Measurements from ENCODE around the gene POLR1B. TPM values are rescaled to one million over a fixed set of nuclear protein-coding genes. Genes with fewer than 3 reads are reported as not detected.

Gene POLR1B
- total RNA-seq, 3 donors from 2014 or later, result 10.1 to 18.3 (median 18.1) TPM

DNA sequence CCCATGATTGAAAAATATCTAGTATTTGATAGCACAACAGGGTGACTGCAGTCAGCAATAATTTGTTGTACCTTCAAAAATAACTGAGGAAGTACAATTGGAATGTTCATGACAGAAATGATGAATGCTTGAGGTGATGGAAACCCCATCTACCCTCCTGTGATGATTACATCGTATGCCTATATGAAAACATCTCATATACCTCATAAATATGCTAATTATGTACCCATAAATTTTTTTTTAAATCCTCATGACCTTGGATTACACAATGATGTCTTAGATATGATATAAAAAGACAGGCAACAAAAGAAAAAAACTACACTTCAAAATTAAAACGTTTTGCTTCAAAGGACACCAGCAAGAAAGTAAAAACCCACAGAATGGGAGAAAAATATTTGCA is 1.4 kb upstream of the POLR1B start:
- intact Hi-C loops (cut with DNase I, micrococcal nuclease), result no loop called here
- TF ChIP-seq, protein P1, sequence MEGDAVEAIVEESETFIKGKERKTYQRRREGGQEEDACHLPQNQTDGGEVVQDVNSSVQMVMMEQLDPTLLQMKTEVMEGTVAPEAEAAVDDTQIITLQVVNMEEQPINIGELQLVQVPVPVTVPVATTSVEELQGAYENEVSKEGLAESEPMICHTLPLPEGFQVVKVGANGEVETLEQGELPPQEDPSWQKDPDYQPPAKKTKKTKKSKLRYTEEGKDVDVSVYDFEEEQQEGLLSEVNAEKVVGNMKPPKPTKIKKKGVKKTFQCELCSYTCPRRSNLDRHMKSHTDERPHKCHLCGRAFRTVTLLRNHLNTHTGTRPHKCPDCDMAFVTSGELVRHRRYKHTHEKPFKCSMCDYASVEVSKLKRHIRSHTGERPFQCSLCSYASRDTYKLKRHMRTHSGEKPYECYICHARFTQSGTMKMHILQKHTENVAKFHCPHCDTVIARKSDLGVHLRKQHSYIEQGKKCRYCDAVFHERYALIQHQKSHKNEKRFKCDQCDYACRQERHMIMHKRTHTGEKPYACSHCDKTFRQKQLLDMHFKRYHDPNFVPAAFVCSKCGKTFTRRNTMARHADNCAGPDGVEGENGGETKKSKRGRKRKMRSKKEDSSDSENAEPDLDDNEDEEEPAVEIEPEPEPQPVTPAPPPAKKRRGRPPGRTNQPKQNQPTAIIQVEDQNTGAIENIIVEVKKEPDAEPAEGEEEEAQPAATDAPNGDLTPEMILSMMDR (IDR thresholded peaks at IDR 0.05), result no peak
- peaks cover 15% of the 10 kb centered on the region for H3K4me1 ChIP-seq (ENCODE audit: low read depth)
- no peak overlapping the region for H3K4me3 ChIP-seq
- ATAC-seq (no peak), DNase-seq (no peak)
- H3K36me3 ChIP-seq (ENCODE audit: low read depth), result no peaks in the 10 kb centered on the region
- no peaks in the 10 kb centered on the region for H3K9me3 ChIP-seq

DNA sequence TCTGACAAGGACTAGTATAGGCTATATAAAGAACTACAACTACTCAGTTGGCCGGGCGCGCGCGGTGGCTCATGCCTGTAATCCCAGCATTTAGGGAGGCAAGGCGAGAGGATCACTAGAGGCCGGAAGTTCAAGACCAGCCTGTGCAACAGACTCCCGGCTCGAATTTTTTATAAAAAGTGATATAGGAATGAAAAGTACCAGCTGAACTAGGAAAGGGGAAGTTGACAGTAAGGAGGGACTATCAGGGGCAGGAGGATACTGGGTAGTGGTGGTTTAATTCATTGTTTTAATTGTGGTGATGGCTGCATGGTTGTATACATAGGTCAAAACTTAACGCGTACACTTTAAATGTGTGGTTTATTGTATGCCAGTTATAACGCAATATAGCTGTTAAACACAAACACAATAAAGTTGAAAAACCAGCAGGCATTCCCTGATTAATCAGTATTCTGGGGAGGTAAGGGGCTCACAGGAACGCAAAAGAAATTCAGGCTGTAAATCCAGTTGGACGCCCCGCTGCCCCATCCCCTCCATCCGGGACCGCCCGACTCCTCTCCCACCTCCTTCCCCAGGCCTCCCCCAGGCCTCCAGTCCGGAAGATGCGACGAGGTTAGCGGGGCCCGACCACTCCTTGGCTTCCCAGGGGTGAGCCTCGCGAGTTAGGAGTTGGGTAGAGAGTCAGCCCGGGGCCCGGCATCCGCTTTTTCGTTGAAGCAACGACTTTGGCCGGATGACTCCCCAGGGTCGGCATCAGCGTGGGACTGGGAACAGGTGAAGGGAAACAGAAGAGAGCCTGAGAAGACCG is 746 bp upstream of the POLR1B start:
- Histone ChIP-seq H3K4me1 (ENCODE audit: low read depth) (peaks cover 15% of the 10 kb centered on the region), H3K4me3 (peak overlapping the region; percentile 88), H3K36me3 (ENCODE audit: low read depth) (no peaks in the 10 kb centered on the region), H3K9me3 (no peaks in the 10 kb centered on the region)
- DNase-seq (peak; percentile 19 to 84 (median 79)), ATAC-seq (peak; percentile 82)
- intact Hi-C loops (cut with DNase I, micrococcal nuclease), result no loop called here
- TF ChIP-seq, protein P1 (IDR thresholded peaks at IDR 0.05), result no peak

DNA sequence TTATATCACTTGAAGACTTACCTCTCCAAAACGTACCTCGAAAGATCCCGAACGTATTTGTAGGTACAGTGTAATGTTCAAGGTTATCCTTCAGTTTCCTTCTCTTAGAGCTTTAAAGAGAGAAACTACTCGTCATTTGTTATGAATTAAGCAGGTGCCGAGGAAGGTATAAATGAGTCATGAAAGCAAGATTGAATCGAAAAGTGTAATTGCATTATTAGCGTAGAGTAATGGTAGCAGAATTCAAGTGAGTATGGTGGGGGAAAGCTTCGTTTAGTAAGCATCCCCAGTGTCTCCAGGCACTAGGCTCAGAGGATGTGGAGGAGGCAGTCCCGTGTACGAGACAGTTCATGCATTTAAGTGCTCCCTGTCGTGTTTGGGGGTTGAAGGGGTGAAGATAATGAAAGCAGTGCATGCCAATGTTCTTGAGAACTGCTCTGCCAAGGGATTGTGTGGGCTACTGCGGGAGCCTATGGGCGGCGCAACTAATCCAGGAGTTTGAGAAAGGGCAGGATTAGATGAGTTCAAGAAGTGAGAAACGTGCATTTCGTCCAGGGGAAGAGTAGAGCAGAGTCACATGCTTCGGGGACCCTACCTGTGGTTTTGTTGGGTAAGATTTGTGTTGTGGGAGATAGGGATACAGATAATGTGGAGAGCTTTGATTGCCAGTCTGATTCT is 858 bp downstream of the POLR1B start:
- ATAC-seq (peak; percentile 3), DNase-seq (peak in 1 of 3 donors; percentile 5)
- intact Hi-C loops (cut with DNase I, micrococcal nuclease), result no loop called here
- peak overlapping the region; percentile 88 for H3K4me3 ChIP-seq
- no peaks in the 10 kb centered on the region for H3K9me3 ChIP-seq
- H3K36me3 ChIP-seq (ENCODE audit: low read depth), result no peaks in the 10 kb centered on the region
- peaks cover 15% of the 10 kb centered on the region for H3K4me1 ChIP-seq (ENCODE audit: low read depth)
- TF ChIP-seq, protein P1 (IDR thresholded peaks at IDR 0.05), result no peak

DNA sequence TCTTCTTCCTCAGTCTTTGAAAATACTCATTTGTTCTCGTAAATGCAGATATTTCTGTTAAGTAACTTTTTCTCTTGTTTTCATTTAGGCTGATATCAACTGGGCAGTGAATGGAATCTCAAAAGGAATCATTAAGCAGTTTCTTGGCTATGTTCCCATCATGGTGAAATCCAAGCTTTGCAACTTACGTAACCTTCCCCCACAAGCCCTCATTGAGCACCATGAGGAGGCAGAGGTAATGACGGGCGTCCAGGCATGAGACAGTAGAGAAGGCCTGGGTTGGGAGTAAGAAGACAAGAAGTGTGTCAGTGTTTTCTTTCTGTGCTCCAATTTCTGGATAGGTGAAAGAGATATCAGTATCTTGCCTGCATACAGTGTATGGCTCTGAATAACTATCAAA is 5.1 kb downstream of the POLR1B start:
- H3K4me1 ChIP-seq (ENCODE audit: low read depth), result peaks cover 9% of the 10 kb centered on the region
- TF ChIP-seq, protein P1 (IDR thresholded peaks at IDR 0.05), result no peak
- DNase-seq, result no peak
- no peaks in the 10 kb centered on the region for H3K9me3 ChIP-seq
- no peak overlapping the region for H3K4me3 ChIP-seq
- H3K36me3 ChIP-seq (ENCODE audit: low read depth), result peaks cover 6% of the 10 kb centered on the region
- ATAC-seq, result no peak
- intact Hi-C loops (cut with DNase I, micrococcal nuclease), result no loop called here

DNA sequence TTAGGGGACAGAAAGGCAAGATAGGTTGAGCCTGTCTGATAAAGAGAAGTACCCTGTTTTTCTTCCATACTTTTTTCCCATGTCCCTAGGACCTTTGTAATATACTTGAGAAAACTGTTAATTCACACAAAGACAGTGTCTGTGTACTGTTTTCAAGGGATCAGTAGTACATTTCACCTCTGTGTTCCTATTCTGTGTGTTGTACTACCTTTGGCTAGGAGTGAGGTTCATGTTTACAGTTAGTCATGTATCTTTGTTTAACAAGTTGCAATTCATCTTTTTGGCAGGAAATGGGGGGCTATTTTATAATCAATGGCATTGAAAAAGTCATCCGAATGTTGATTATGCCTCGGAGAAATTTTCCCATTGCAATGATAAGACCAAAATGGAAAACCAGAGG is 6.7 kb downstream of the POLR1B start:
- intact Hi-C loops (cut with DNase I, micrococcal nuclease), result no loop called here
- Histone ChIP-seq H3K4me3 (no peak overlapping the region), H3K36me3 (ENCODE audit: low read depth) (peaks cover 6% of the 10 kb centered on the region), H3K9me3 (no peaks in the 10 kb centered on the region), H3K4me1 (ENCODE audit: low read depth) (no peaks in the 10 kb centered on the region)
- ATAC-seq, result no peak
- TF ChIP-seq, protein P1 (IDR thresholded peaks at IDR 0.05), result no peak
- DNase-seq, result no peak

All from mucosa of descending colon (tissue), 3 donors.